ENCODE data around the gene TEX19.

Gene TEX19

GRCh38 chr17:82358465-82359350, at the start of gene TEX19:
Gene TEX19, plus strand, starts transcription at chr17:82359247. Its CDS starts 2,904 bp downstream, at chr17:82362151.
- peak; percentile 91 for TF ChIP-seq MAX (IDR thresholded peaks at IDR 0.05)
- TF ChIP-seq ZBTB7A (IDR thresholded peaks at IDR 0.05; ENCODE audit: low read depth) = peak; percentile 80
- no peak for TF ChIP-seq NFIC (IDR thresholded peaks at IDR 0.05)

GRCh38 chr17:82309656-82310570, 49.1 kb upstream of the TEX19 start:
- TF ChIP-seq REST (IDR thresholded peaks at IDR 0.05; ENCODE audit: low read depth) (no peak), YY1 (IDR thresholded peaks at IDR 0.05; ENCODE audit: low read depth) (no peak), EP300 (IDR thresholded peaks at IDR 0.05; ENCODE audit: borderline replicate concordance) (no peak), MAX (IDR thresholded peaks at IDR 0.05) (no peak), RAD21 (IDR thresholded peaks at IDR 0.05; ENCODE audit: low read depth) (no peak), TEAD4 (IDR thresholded peaks at IDR 0.05) (no peak), ZBTB7A (IDR thresholded peaks at IDR 0.05; ENCODE audit: low read depth) (no peak), USF1 (IDR thresholded peaks at IDR 0.05) (no peak), TCF12 (IDR thresholded peaks at IDR 0.05; ENCODE audit: low read depth) (no peak), CREB1 (IDR thresholded peaks at IDR 0.05; ENCODE audit: low read depth) (no peak), NFIC (IDR thresholded peaks at IDR 0.05) (no peak), EGR1 (IDR thresholded peaks at IDR 0.05) (no peak), CEBPB (IDR thresholded peaks at IDR 0.05) (no peak), TAF1 (IDR thresholded peaks at IDR 0.05; ENCODE audit: low read depth) (no peak), FOXM1 (IDR thresholded peaks at IDR 0.05; ENCODE audit: borderline replicate concordance, low read depth) (no peak)

GRCh38 chr17:82310877-82311276, 48.2 kb upstream of the TEX19 start:
- TF ChIP-seq EP300 (IDR thresholded peaks at IDR 0.05; ENCODE audit: borderline replicate concordance) = no peak
- TF ChIP-seq CEBPB (IDR thresholded peaks at IDR 0.05) = no peak

GRCh38 chr17:82311971-82312370, 47.1 kb upstream of the TEX19 start:
- TF ChIP-seq ZBTB7A (IDR thresholded peaks at IDR 0.05; ENCODE audit: low read depth) (no peak), EGR1 (IDR thresholded peaks at IDR 0.05) (no peak), TEAD4 (IDR thresholded peaks at IDR 0.05) (no peak), CREB1 (IDR thresholded peaks at IDR 0.05; ENCODE audit: low read depth) (no peak), EP300 (IDR thresholded peaks at IDR 0.05; ENCODE audit: borderline replicate concordance) (no peak), RAD21 (IDR thresholded peaks at IDR 0.05; ENCODE audit: low read depth) (no peak), USF1 (IDR thresholded peaks at IDR 0.05) (no peak), REST (IDR thresholded peaks at IDR 0.05; ENCODE audit: low read depth) (no peak), TCF12 (IDR thresholded peaks at IDR 0.05; ENCODE audit: low read depth) (no peak)

GRCh38 chr17:82313195-82314011, 45.6 kb upstream of the TEX19 start:
- TF ChIP-seq REST (IDR thresholded peaks at IDR 0.05; ENCODE audit: low read depth) (no peak), CREB1 (IDR thresholded peaks at IDR 0.05; ENCODE audit: low read depth) (no peak), MAX (IDR thresholded peaks at IDR 0.05) (no peak), YY1 (IDR thresholded peaks at IDR 0.05; ENCODE audit: low read depth) (no peak), FOXM1 (IDR thresholded peaks at IDR 0.05; ENCODE audit: borderline replicate concordance, low read depth) (no peak), TAF1 (IDR thresholded peaks at IDR 0.05; ENCODE audit: low read depth) (no peak)

Measured in Ishikawa (cell line).